GM21381 (cell line): ENCODE measurements around the gene IPP.
A peak's percentile ranks its signal among the peaks of the same experiment; 100 is the strongest.
"Not testable (repeated sequence)": the region's sequence is repeated elsewhere in the genome, so short reads cannot be mapped to it uniquely, and the experiment has no call there.

Experiments
- ATAC-seq: cut with Tn5 transposase; IDR thresholded peaks from one replicate; pipeline ENCODE4 v1.9.1; 2021; ENCODE audit warnings: mild to moderate bottlenecking, moderate library complexity; ENCODE audit not compliant: unreplicated experiment

The IPP gene

DNA sequence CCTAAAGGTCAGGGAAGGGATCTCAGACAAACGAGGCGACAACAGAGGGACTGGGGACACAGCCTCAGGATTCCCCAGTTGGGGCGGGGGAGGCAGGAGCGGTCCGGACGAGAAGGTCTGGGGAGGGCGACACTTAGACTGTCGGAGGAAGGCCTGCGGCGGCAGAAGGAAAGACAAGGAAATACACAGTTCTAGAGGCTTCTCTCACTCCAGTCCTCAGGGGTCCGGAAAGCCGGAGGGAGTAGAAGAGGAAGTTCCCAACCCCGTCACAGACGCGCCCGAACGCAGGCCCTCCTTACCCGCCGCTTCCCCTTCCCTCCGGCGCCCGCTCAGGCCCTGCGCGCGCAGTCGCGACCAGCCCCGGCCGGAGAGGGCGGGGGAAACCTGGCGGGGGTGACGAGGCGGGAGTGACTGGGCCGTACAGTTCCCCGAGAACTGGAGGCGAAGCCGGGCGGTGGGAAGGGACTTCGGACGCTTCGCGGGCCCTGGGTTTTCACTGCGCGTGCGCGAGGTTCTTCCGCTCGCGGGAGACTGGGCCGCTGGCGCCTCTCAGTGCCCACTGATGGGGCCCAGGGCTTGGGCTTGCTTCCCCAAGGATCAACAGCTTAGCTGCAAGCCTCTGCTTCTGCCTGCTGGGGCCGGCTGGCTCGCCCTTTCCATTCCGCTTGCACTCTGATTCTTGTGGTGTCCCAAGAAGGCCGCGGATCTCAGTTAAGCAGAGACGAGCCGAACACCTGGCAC, at the start of gene IPP:
Gene IPP, minus strand, starts transcription at position 356 of the 741 bp plus-strand sequence. CDS start 4,242 bp downstream, outside the sequence.
- peak; percentile 90 for ATAC-seq

DNA sequence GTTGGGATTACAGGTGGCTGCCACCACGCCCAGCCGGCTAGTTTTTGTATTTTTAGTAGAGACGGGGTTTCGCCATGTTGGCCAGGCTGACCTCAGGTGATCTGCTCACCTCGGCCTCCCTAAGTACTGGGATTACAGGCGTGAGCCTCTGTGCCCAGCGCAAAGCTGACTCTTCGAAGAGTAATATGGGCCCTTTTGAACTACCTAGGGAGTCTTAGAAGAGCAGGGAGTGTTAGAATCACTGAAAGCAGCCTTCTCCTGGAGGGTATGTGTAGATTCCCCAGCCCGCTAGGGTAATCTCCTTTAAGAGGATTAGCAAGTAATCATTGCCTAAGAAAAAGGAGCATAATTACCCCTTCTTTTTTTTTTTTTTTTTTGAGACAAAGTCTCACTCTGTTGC, 46.5 kb upstream of the IPP start:
- no peak for ATAC-seq

DNA sequence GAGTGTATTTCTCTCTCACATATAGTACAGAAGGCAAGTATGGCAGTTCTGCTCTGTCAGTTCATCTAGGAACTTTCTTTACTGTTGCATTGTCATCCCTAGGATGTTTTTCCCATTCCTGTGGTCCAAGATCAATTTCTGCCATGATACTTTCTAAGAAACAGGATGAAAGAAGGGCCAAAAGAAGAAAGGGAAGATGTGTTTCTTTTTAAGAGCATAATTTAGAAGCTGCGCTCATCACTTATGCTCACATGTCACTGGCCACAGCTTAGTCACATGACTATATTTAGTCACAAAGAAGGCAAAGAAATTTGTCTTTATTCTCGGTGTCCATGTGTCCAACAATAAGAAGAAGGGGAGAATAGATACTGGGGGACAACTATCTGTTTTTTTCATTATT, 45.9 kb upstream of the IPP start:
- ATAC-seq: no peak

DNA sequence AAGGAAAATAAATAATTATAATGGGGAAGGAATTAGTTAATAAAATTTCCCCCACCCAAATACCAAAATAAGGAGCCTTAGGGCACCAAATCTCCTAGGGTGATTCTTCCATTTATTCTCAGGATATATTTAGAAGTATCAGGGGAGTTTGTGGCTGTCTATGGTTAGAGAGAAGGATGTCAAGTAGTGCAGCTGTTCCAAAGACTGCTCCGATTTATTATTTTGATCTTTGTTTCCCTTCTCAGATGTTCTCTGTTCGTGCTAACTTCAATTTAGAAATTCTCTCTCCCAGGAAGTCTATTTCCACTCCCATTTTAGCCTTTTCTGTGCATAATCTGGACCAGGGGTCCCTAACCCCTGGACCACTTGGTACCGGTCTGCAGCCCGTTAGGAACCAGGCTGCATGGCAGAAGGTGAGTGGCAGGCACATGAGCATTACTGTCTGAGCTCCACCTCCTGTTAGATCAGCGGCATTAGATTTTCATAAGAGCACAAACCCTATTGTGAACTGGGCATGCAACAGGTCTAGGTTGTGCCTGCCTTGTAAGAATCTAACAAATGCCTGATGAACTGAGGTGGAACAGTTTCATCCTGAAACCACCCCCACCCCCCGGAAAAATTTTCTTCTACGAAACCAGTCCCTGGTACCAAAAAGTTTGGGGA, 43.6 kb upstream of the IPP start:
- no peak for ATAC-seq

DNA sequence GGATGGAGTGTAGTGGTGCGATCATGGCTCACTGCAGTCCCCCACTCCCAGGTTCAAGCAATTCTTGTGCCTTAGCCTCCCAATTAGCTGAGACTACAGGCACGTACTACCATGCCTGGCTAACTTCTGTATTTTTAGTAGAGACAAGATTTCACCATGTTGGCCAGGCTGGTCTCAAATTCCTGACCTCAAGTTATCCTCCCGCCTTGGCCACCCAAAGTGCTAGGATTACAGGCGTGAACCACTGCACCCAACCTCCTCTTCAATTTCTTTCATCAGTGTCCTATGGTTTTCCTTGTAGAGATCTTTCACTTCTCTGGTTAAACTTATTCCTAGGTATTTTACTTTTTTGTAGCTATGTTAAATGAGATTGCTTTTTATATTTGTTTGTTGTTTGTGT, 42.3 kb upstream of the IPP start:
- no peak for ATAC-seq

DNA sequence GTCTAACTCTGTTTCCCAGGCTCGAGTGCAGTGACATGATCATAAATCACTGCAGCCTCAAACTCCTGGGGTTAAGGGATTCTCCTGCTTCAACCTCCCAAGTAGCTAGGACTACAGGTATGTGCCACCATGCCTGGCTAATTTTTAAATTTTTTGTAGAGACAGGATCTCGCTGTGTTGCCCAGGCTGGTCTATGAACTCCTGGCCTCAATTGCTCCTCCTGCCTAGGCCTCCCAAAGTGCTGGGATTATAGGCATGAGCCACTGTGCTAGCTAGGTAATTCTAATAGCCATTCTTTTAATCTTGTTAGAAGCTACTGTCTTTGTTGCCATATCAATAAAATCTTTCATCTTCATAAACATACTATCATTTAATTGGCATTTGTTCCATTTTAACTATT, 39.1 kb upstream of the IPP start:
- ATAC-seq: no peak

DNA sequence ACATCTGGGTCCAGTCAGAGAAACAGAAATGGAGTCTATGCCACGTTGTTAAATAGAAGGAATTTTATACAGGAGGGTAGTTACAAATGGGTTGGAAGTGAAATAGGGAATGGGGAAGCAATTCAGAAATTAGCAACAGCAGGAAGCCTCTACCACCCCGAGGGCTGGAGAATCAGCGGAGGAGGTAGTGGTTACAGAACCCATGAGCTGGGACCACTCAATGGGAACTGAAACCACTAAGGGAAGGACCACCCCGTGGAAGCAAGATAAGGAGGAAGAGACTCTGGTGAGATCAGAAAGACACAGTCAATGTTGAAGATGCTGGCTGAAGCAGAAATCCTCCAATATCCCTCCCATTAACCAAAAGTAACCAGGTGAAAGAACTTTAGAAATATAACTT, 37.5 kb upstream of the IPP start:
- ATAC-seq: no peak

DNA sequence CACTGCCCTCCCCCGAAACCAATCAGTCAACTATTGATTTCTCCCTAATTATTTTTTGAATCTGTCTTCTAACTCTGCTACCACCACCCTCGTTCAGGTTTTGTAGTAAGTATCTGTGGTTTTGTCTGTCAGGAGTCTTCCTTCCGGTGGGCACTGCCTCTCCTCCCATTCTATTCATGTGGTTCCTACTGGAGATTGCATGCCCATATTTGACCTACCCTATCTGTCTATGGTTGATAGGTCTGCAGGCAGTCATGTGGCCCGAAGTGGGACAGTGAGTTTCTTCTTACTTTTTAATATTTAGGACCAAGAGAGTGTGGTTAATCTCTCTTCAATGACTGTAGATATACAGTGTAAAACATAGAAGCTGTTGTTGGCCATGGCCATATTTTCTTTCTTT, 35.1 kb upstream of the IPP start:
- no peak for ATAC-seq

DNA sequence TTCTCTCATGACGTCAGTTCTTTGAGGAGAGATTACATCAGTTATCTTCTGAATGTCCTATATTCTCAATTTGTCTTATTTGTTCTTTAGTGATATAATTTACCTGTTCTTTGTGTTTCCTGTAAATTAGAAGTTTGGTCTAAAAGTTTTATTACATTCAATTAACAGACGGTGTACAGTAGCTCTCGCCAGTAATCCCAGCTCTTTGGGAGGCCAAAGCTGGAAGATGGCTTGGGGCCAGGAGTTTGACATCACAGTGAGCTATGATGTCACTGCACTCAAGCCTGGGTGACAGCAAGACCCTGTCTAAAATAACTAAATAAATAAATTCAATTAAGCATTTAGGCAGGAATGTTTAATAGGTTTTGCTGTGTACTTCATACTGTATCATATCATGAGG, 25.3 kb upstream of the IPP start:
- ATAC-seq: no peak

DNA sequence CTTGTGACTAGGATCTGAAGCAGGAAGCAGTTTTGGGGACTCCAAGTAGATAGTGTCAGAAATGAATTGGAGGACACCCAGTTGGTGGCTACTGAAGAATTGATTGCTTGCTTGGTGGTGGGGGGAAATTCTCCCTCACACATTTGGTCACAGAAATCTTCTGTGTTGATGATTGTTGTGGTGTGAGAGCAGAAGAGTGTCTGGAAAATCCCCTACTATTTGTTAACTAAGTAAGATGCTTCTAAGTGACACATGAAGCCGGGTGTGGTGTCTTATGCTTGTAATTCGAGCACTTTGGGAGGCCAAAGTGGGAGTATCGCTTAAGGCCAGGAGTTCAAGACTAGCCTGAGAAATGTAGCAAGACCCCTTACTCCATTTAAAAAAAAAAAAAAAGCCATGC, 22.5 kb upstream of the IPP start:
- no peak for ATAC-seq

DNA sequence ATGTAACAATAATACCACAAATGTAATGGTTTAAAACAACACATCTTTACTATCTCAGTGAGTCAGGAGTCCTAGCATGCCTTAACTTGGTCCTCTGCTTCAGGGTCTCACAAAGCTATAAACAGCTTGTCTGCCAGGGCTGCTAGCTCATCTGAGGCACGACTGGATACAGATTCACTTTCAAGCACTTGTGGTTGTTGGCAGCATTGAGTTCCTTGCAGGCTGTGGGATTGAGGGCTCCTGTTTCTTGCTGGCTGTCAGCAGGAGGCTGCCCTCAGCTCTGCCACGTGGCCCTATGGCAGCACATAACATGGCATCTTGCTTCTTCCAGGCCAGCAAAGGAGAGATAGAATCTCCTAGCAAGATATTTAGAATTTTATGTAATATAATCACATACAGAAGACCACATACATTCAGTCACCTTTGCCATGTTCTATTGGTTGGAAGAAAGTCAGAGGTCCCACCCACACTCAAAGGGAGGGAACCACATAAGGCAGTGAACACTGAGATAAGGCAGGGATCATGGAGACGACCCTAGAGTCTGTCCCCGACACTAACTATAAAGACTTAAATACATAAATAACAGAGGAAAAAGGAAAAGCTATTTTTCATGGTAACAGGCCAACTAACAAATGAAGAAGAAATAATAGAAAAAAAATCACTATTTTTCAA, 18.9 kb upstream of the IPP start:
- no peak for ATAC-seq

DNA sequence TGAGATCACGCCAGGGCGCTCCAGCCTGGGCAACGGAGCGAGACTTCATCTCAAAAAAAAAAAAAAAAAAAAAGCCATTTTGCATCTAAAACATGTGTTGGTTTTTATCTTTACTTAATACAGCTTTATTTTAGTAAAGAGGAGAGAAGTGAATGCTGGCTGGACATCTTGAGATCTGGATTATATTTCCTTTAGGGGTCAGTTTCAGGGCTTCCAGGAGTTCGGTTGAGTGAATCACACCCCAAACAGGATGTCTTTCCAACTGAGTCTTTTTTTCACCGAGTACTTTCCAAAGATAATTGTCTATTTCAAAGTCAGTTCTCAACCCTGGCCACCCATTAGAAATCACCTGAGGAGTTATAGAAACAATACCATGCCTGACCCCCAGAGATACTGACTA, 16.6 kb upstream of the IPP start:
- no peak for ATAC-seq

DNA sequence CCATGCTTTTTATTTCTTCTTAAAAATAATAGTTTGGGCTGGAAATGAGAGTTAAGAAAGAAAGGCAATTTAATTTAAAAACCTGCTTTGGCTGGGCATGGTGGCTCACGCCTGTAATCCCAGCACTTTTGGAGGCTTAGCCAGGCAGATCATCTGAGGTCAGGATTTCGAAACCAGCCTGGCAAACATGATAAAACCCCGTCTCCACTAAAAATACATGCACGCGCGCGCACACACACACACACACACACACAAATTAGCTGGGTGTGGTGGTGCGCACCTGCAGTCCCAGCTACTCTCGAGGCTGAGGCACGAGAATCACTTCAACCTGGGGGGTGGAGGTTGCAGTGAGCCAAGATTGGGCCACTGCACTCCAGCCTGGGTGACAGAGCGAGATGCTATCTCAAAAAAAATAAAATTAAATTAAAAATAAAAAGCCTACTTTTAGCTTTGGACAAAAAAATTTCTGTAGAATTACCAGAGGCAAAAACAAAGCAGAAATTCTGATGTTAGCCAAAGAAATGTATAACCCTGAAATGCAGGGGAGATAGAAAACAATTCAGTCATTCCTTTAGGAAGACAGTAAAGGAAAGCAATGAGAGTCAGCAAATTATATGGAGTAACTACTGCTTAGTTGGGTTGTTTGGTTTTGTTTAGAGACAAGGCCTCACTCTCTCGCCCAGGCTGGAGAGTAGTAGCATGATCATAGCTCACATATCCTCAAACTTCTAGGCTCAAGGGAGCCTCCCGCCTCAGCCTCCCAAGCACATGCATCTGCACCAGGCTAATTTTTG, 15.7 kb upstream of the IPP start:
- ATAC-seq: no peak

DNA sequence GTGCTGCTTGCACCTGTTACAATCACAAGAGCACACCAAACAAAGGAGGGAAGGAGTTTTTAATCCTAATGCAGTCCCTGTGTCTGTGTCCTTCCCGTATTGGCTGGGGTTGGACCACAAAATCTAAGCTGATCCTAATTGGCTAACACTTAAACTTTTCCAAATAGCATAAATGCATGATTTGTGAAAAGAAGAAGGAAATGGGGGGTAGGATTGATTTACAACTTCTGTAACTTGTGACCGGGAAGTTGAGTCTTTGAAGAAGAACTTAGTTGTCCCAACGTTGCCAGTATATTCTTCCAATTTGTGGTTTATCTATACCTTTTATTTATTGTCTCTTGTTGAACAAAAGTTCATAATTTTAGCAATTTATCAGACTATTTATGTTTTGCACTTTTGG, 11.8 kb upstream of the IPP start:
- ATAC-seq: no peak

DNA sequence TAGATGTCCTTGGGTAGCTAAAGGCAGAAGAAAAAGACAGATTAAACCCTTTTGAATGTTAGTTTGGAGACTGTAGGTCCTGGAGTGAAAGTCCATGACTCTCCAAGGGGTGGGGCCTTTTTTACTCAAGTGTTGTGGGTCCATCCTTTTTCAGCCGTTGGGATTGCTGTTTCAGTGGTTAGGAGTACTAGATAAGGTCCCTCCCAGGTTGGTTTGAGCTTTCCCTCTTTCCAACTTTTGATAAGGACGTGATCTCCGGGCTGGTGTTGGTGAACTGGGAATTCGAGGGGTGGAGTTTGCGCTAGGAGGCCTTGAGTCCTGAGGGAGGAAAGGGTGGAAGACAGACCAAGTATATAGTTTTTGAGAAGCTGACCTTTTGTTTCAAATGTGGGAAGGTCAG, 5.2 kb upstream of the IPP start:
- ATAC-seq: no peak

DNA sequence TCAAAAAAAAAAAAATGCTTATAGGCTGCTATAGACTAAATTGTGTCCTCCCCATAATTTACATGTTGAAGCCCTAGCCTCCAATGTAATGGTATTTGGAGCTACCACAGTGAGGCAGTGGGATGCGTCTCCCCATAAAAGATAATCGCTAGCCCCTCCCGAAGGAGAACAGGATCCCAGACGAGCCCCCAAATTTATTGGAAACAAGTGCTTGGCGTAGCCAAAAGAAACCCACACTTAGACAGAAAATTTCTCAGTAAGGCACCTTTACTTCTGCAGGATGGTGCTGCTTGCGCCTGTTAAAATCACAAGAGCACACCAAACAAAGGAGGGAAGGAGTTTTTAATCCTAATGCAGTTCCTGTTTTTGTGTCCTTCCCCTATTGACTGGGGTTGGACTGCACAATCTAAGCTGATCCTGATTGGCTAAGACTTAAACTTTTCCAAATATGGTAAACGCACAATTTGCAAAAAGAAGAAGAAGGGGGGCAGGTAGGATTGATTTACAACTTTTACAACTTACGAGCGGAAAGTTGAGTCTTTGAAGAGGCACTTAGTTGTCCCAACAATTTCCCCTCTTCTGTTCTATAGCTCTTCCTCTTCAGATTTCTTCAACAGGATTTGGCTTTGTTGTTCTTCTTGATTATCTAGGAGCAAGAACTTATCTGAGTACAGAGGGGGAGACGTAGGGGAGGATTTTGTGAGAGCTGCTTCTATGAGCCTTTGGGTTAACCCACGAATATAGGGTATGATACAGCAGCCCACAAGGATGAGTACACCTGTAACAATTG, 3.0 kb upstream of the IPP start:
- ATAC-seq: no peak

DNA sequence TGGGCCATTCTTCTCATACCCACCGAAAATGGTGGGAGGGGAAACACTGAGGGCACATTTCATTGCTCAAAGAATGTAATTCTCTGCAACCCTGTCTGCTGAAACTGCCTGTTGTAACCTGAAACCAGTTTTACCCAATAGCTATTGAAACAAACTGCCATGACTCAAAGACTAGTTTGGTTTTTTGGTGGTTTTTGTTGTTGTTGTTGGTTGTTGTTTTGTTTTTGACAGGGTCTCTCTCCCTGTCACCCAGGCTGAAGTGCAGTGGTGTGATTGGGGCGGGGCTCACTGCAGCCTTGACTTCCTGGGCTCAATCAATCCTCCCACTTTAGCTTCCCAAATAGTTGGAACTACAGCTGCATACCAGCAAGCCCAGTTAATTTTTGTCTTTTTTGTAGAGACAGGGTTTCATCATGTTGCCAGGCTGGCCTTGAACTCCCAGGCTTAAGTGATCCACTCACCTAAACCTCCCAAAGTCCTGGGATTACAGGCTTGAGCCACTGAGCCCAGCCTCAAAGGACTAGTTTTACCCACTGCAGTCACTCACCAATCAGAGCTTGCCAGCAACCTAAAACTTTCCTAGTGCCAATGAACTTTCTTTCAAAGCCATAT, 2.1 kb upstream of the IPP start:
- no peak for ATAC-seq

DNA sequence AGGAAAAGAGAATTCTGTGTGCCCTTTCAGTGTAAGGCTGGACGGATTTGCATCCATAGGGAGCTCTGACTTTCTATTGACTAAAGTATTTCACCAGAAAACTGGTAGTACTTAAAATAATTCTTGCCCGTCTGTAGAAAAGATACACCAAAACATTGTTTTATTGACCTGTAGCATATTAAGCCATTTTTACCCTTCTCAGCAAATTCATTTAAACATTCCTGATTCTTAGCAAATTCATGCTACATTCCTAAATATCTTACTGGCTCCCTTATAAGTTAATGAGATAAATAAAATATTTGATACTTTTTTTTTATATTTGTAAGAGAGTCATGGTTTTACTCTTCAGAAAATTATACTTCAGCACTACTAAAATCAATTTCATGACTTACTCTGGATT, 1.6 kb upstream of the IPP start:
- ATAC-seq: no peak

DNA sequence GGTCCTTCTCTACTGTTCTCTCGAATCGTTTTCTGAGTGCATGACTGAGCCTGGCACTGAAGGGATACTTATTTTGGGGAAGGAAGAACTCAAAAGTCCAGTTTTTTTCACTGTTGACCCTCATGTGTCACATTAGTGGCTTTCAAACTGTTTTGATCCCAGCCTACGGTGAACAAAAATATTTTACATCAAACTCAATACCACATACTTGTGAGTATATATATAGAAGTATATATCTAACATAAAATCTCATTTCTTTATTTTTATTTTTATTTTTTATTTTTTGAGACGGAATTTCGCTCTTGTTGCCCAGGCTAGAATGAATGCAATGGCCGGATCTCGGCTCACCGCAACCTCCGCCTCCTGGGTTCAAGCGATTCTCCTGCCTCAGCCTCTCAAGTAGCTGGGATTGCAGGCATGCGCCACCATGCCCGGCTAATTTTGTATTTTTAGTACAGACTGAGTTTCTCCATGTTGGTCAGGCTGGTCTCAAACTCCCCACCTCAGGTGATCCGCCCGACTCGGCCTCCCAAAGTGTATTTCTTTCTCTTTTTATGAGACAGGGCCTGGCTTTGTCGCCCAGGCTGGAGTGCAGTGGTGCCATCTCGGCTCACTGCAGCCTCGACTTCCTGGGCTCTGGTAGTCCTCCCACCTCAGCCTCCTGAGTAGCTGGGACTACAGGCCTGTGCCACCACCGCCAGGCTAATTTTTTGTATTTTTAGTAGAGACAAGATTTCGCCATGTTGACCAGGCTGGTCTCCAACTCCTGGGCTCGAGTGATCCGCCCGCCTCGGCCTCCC, 786 bp upstream of the IPP start:
- ATAC-seq: not testable (repeated sequence)
